Suprapubic skin (tissue), 4 donors: ENCODE data around the gene CD99L2. TPM values are rescaled to one million over a fixed set of nuclear protein-coding genes. Genes with fewer than 3 reads are reported as not detected.

Experiments
- DNase-seq, 2 donors: peaks; one replicate each; pipeline ENCODE4 v3.0.0-alpha.2; 2019; ENCODE audit warnings: low spot score in 2 of 2
- H3K27ac ChIP-seq: fragments of 200-600 bp; sonication (generic); one replicate; pipeline ENCODE4 v1.5.1; 2019
- H3K27me3 ChIP-seq: fragments of 200-600 bp; sonication (generic); one replicate; pipeline ENCODE4 v1.5.1; 2019
- H3K36me3 ChIP-seq: fragments of 200-600 bp; sonication (generic); one replicate; pipeline ENCODE4 v1.5.1; 2019
- H3K4me1 ChIP-seq: fragments of 200-600 bp; sonication (generic); one replicate; pipeline ENCODE4 v1.5.1; 2019
- H3K4me3 ChIP-seq: fragments of 200-600 bp; sonication (generic); one replicate; pipeline ENCODE4 v1.5.1; 2019; ENCODE audit warnings: mild to moderate bottlenecking
- H3K9me3 ChIP-seq: fragments of 200-600 bp; sonication (generic); one replicate; pipeline ENCODE4 v1.5.1; 2019
- CTCF ChIP-seq, 2 donors: fragments of 200-600 bp in 1 of 2; fragments of 450-650 bp in 1 of 2; sonication (generic) in 1 of 2; IDR thresholded peaks; one replicate each; pipeline ENCODE4 v1.5.1; 2016 to 2019; ENCODE audit warnings: antibody characterized with exemption in 2 of 2, mild to moderate bottlenecking in 1 of 2, moderate library complexity in 1 of 2
- EP300 ChIP-seq: sonication (generic); formaldehyde crosslinking; IDR thresholded peaks from one replicate; pipeline ENCODE4 v1.6.1; 2017; ENCODE audit warnings: antibody characterized with exemption
- POLR2A ChIP-seq, 2 donors: fragments of 450-650 bp; IDR thresholded peaks; one replicate each; pipeline ENCODE4 v1.6.1; 2017; ENCODE audit warnings: antibody characterized with exemption in 2 of 2, mild to moderate bottlenecking in 2 of 2, moderate library complexity in 2 of 2
- POLR2AphosphoS5 ChIP-seq, 3 donors: sonication (generic); formaldehyde crosslinking; IDR thresholded peaks; one replicate each; pipeline ENCODE4 v1.6.1; 2017; ENCODE audit warnings: antibody characterized with exemption in 3 of 3
- WGBS: methylation state at CpG from one replicate; pipeline ENCODE4 v1.1.5; 2018; 5-methylcytosine and 5-hydroxymethylcytosine counted together
- total RNA-seq, 4 donors: library from RNA; depleted of rRNA; stranded (reverse); fragments of >200 nt; gene quantifications; one replicate each; pipeline ENCODE4 v1.1.0, GENCODE V29; 2016

The CD99L2 gene
- total RNA-seq, 4 donors from 2014 or later: 12.6 to 24.5 (median 18.7) TPM

- Histone ChIP-seq H3K27ac (no peak overlapping the region), H3K36me3 (no peaks in the 10 kb centered on the region), H3K4me1 (peaks cover 6% of the 10 kb centered on the region), H3K9me3 (no peaks in the 10 kb centered on the region), H3K4me3 (no peak overlapping the region), H3K27me3 (no peaks in the 10 kb centered on the region)
- WGBS: 69% methylated on average over 3 of the region's 3 CpGs
- no peak for TF ChIP-seq EP300
- no peak for TF ChIP-seq CTCF (IDR thresholded peaks at IDR 0.05)
- TF ChIP-seq POLR2AphosphoS5 (IDR thresholded peaks at IDR 0.05): no peak
- no peak for TF ChIP-seq POLR2A (IDR thresholded peaks at IDR 0.05)
- no peak for DNase-seq
These were observed 29.0 kb downstream of the CD99L2 start for GRCh38 chrX:150869450-150869849.

DNA sequence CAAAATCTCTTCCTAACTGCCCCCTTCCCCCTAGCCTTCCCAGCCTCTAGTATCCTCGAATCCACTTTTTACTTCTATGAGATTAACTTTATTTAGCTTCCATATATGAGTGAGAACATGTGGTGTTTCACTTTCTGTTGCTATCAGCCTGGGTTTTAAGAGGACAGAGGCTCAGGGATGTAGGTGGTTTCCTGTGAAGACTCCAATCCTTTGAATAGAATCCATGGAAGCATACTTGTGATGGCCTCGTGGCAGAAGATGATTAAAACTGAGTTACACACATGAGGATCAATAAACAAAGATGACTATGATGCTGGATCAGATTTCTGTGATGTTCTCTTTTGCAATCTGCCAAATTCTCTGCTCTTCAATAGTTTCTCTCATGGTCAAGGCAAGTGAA, 29.8 kb downstream of the CD99L2 start:
- Histone ChIP-seq H3K36me3 (no peaks in the 10 kb centered on the region), H3K9me3 (no peaks in the 10 kb centered on the region), H3K27ac (no peak overlapping the region), H3K4me1 (peaks cover 6% of the 10 kb centered on the region), H3K27me3 (no peaks in the 10 kb centered on the region), H3K4me3 (no peak overlapping the region)
- TF ChIP-seq EP300 (no peak), CTCF (IDR thresholded peaks at IDR 0.05) (no peak), POLR2AphosphoS5 (IDR thresholded peaks at IDR 0.05) (no peak), POLR2A (IDR thresholded peaks at IDR 0.05) (no peak)
- no peak for DNase-seq
- WGBS: 65% methylated on average over 2 of the region's 2 CpGs

GRCh38 chrX:150864127-150864526, 34.3 kb downstream of the CD99L2 start:
- no peaks in the 10 kb centered on the region for H3K27me3 ChIP-seq
- no peak for DNase-seq
- no peaks in the 10 kb centered on the region for H3K36me3 ChIP-seq
- no peak for TF ChIP-seq EP300
- no peak for TF ChIP-seq CTCF (IDR thresholded peaks at IDR 0.05)
- TF ChIP-seq POLR2AphosphoS5 (IDR thresholded peaks at IDR 0.05): no peak
- TF ChIP-seq POLR2A (IDR thresholded peaks at IDR 0.05): no peak
- no peaks in the 10 kb centered on the region for H3K9me3 ChIP-seq
- 74% methylated on average over 3 of the region's 3 CpGs for WGBS
- H3K4me3 ChIP-seq: no peak overlapping the region
- no peaks in the 10 kb centered on the region for H3K4me1 ChIP-seq
- H3K27ac ChIP-seq: no peak overlapping the region

GRCh38 chrX:150863191-150863590, 35.3 kb downstream of the CD99L2 start:
- Histone ChIP-seq H3K4me1 (no peaks in the 10 kb centered on the region), H3K4me3 (no peak overlapping the region), H3K36me3 (no peaks in the 10 kb centered on the region), H3K27me3 (no peaks in the 10 kb centered on the region), H3K9me3 (no peaks in the 10 kb centered on the region), H3K27ac (no peak overlapping the region)
- TF ChIP-seq CTCF (IDR thresholded peaks at IDR 0.05) (no peak), POLR2AphosphoS5 (IDR thresholded peaks at IDR 0.05) (no peak), POLR2A (IDR thresholded peaks at IDR 0.05) (no peak), EP300 (no peak)
- DNase-seq: no peak

- WGBS: 87% methylated on average over 3 of the region's 3 CpGs
- H3K4me1 ChIP-seq: no peaks in the 10 kb centered on the region
- DNase-seq: no peak
- no peaks in the 10 kb centered on the region for H3K27me3 ChIP-seq
- H3K27ac ChIP-seq: no peak overlapping the region
- TF ChIP-seq EP300 (no peak), CTCF (IDR thresholded peaks at IDR 0.05) (no peak), POLR2AphosphoS5 (IDR thresholded peaks at IDR 0.05) (no peak), POLR2A (IDR thresholded peaks at IDR 0.05) (no peak)
- no peaks in the 10 kb centered on the region for H3K9me3 ChIP-seq
- no peak overlapping the region for H3K4me3 ChIP-seq
- no peaks in the 10 kb centered on the region for H3K36me3 ChIP-seq
These were observed 41.0 kb downstream of the CD99L2 start for GRCh38 chrX:150857453-150857852.
